Cardiac muscle cell (in vitro differentiated cells and primary cell): ENCODE measurements around the gene THUMPD3. TPM values are rescaled to one million over a fixed set of nuclear protein-coding genes. Genes with fewer than 3 reads are reported as not detected.
A peak's percentile ranks its signal among the peaks of the same experiment; 100 is the strongest.

Experiments used
- DNase-seq, 2 donors: peaks; one replicate each; pipeline versions ENCODE4 v3.0.0 to v3.0.0-alpha.2; 2010 to 2017; ENCODE audit warnings: low read depth in 1 of 2, low spot score in 1 of 2
- H3K27ac ChIP-seq: fragments of 200-600 bp; sonication (generic); 2 replicates; pipeline ENCODE4 v1.5.1; 2016
- H3K27me3 ChIP-seq: fragments of 200-600 bp; sonication (generic); 2 replicates; pipeline ENCODE4 v1.6.0; 2016; ENCODE audit warnings: control low read depth
- H3K36me3 ChIP-seq: fragments of 200-600 bp; sonication (generic); 2 replicates; pipeline ENCODE4 v1.5.1; 2016; ENCODE audit warnings: control low read depth
- H3K4me1 ChIP-seq: fragments of 200-600 bp; sonication (generic); 2 replicates; pipeline ENCODE4 v1.8.1; 2017; ENCODE audit warnings: low read depth, mild to moderate bottlenecking, mixed run types
- H3K4me3 ChIP-seq: fragments of 200-600 bp; sonication (generic); 2 replicates; pipeline ENCODE4 v1.5.1; 2016; ENCODE audit warnings: mild to moderate bottlenecking
- H3K9me3 ChIP-seq: fragments of 200-600 bp; sonication (generic); 2 replicates; pipeline ENCODE4 v1.5.1; 2017; ENCODE audit warnings: low read depth, mild to moderate bottlenecking, control low read depth
- CTCF ChIP-seq: IDR thresholded peaks from 2 replicates; pipeline ENCODE4 v1.5.1; 2012; ENCODE audit warnings: low read depth, mild to moderate bottlenecking, low read length
- polyA plus RNA-seq: library from polyadenylated mRNA; unstranded; fragments of >200 nt; fragmentation: Nextera tagmentation; extraction: Ambion mirVana; gene quantifications from 2 replicates; pipeline ENCODE4 v1.2.1, GENCODE V29; 2016
- total RNA-seq: library from RNA; depleted of rRNA; stranded (reverse); fragments of >200 nt; gene quantifications from 2 replicates; pipeline ENCODE4 v1.2.3, GENCODE V29; 2016

THUMPD3 gene
- total and polyA plus RNA-seq, 2 experiments from 2014 or later, result 24.5 to 33.6 TPM

GRCh38 chr3:9396301-9396631, 33.4 kb downstream of the THUMPD3 start:
- DNase-seq, result peak in 1 of 2 donors; percentile 93
- H3K4me1 ChIP-seq, result peaks cover 30% of the 10 kb centered on the region
- H3K36me3 ChIP-seq, result peaks cover 16% of the 10 kb centered on the region
- H3K4me3 ChIP-seq, result peak overlapping the region; percentile 88
- no peaks in the 10 kb centered on the region for H3K27me3 ChIP-seq
- peak overlapping the region; percentile 99 for H3K27ac ChIP-seq
- H3K9me3 ChIP-seq, result no peaks in the 10 kb centered on the region
- TF ChIP-seq CTCF, result no peak

GRCh38 chr3:9396632-9397331, 33.9 kb downstream of the THUMPD3 start:
- peak overlapping the region; percentile 88 for H3K4me3 ChIP-seq
- H3K27me3 ChIP-seq, result no peaks in the 10 kb centered on the region
- peak overlapping the region; percentile 99 for H3K27ac ChIP-seq
- no peaks in the 10 kb centered on the region for H3K9me3 ChIP-seq
- DNase-seq, result peak; percentile 99 to 100
- TF ChIP-seq CTCF, result no peak
- peaks cover 35% of the 10 kb centered on the region for H3K4me1 ChIP-seq
- peaks cover 13% of the 10 kb centered on the region for H3K36me3 ChIP-seq

GRCh38 chr3:9397332-9397905, 34.6 kb downstream of the THUMPD3 start, which contains the start of gene SETD5:
TSS of gene SETD5 (plus strand) at chr3:9397615. CDS start at chr3:9428939, 31,324 bp downstream.
- Histone ChIP-seq H3K9me3 (no peaks in the 10 kb centered on the region), H3K27me3 (no peaks in the 10 kb centered on the region), H3K36me3 (peaks cover 13% of the 10 kb centered on the region), H3K27ac (peak within 1 kb of the TSS; percentile 99), H3K4me1 (peaks cover 39% of the 10 kb centered on the region), H3K4me3 (peak within 1 kb of the TSS; percentile 88)
- DNase-seq, result peak; percentile 98
- TF ChIP-seq CTCF, result no peak

- Histone ChIP-seq H3K4me1 (peaks cover 45% of the 10 kb centered on the region), H3K4me3 (peak overlapping the region; percentile 82), H3K36me3 (peaks cover 12% of the 10 kb centered on the region), H3K9me3 (no peaks in the 10 kb centered on the region), H3K27ac (peak overlapping the region; percentile 99), H3K27me3 (no peaks in the 10 kb centered on the region)
- no peak for TF ChIP-seq CTCF
- DNase-seq, result peak; percentile 51 to 54
Measured at GRCh38 chr3:9397906-9398699, 35.2 kb downstream of the THUMPD3 start.

GRCh38 chr3:9398700-9399336, 36.0 kb downstream of the THUMPD3 start:
- TF ChIP-seq CTCF, result no peak
- Histone ChIP-seq H3K9me3 (no peaks in the 10 kb centered on the region), H3K36me3 (peaks cover 8% of the 10 kb centered on the region), H3K4me3 (peak overlapping the region; percentile 82), H3K27me3 (no peaks in the 10 kb centered on the region), H3K27ac (peak overlapping the region; percentile 99), H3K4me1 (peaks cover 53% of the 10 kb centered on the region)
- DNase-seq, result peak; percentile 45 to 51
